ENCODE results near the gene HOXB1. TPM values are rescaled to one million over a fixed set of nuclear protein-coding genes. Genes with fewer than 3 reads are reported as not detected.

Gene HOXB1
- total RNA-seq, 1 donor from 2014 or later, result not detected

DNA sequence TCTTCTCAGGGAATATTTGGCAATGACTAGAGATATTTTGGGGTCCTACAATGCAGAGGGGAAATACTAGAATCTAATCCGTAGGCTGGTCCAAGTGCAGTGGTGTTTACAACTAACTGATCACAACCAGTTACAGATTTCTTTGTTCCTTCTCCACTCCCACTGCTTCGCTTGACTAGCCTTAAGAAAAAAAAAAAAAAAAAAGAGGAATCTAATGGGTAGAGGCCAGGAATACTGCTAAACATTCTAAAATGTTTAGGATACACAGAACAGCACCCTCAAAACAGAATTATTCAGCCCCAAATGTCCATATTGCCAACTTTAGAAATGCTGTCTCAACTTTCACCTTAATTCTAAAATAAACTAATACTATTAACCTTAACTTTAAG, 51.8 kb downstream of the HOXB1 start:
- H3K36me3 ChIP-seq (ENCODE audit: control insufficient read depth, insufficient read depth, low read length), result no peaks in the 10 kb centered on the region
- FAIRE-seq, result no peak
- no peak for DNase-seq (ENCODE audit: low read depth)
- no peak overlapping the region for H3K4me3 ChIP-seq (ENCODE audit: low read depth, low read length)
- no peak for TF ChIP-seq CTCF (IDR thresholded peaks at IDR 0.05; ENCODE audit: insufficient read depth, low read length, severe bottlenecking)
- no peaks in the 10 kb centered on the region for H3K27me3 ChIP-seq (ENCODE audit: control insufficient read depth, insufficient read depth, low read length)

Other genes with a start within 250 kb of the HOXB1 start
- not detected in 2 replicates for gene SKAP1, start 100.8 kb downstream of the HOXB1 start, total RNA-seq
- not detected in 2 replicates for gene HOXB2, start 14.1 kb upstream of the HOXB1 start, total RNA-seq
- gene HOXB4, start 47.3 kb upstream of the HOXB1 start, total RNA-seq, result not detected in 2 replicates
- not detected in 2 replicates for gene HOXB3, start 59.2 kb upstream of the HOXB1 start, total RNA-seq
- gene HOXB5, start 62.8 kb upstream of the HOXB1 start, total RNA-seq, result not detected in 2 replicates
- gene HOXB6, start 74.0 kb upstream of the HOXB1 start, total RNA-seq, result not detected in 2 replicates
- not detected in 2 replicates for gene HOXB7, start 80.0 kb upstream of the HOXB1 start, total RNA-seq
- gene HOXB8, start 84.3 kb upstream of the HOXB1 start, total RNA-seq, result not detected in 2 replicates
- not detected in 2 replicates for gene HOXB9, start 95.3 kb upstream of the HOXB1 start, total RNA-seq
- gene PRAC1, start 191.5 kb upstream of the HOXB1 start, total RNA-seq, result not detected in 2 replicates
- gene PRAC2, start 192.2 kb upstream of the HOXB1 start, total RNA-seq, result not detected in 2 replicates
- not detected in 2 replicates for gene HOXB13, start 197.7 kb upstream of the HOXB1 start, total RNA-seq